Prostate gland (tissue), 2 donors: ENCODE data around the gene ZDBF2.

ENCODE experiments used
- CTCF ChIP-seq, 4 experiments: fragments of 200-600 bp in 2 of 4; fragments of 450-650 bp in 2 of 4; sonication (generic) in 2 of 4; IDR thresholded peaks; 1 replicate in 3 of 4; 2 replicates in 1 of 4; pipeline ENCODE4 v1.5.1; 2016 to 2019; ENCODE audit warnings: antibody characterized with exemption in 4 of 4, mild to moderate bottlenecking in 2 of 4, moderate library complexity in 2 of 4
- POLR2A ChIP-seq: fragments of 450-650 bp; IDR thresholded peaks from one replicate; pipeline ENCODE4 v1.6.1; 2016; ENCODE audit warnings: antibody characterized with exemption, mild to moderate bottlenecking
- POLR2AphosphoS5 ChIP-seq: sonication (generic); formaldehyde crosslinking; IDR thresholded peaks from one replicate; pipeline ENCODE4 v1.6.1; 2017; ENCODE audit warnings: antibody characterized with exemption

GRCh38 chr2:206337956-206338355, 63.5 kb downstream of the ZDBF2 start:
- TF ChIP-seq POLR2A: no peak
- no peak for TF ChIP-seq CTCF (IDR thresholded peaks at IDR 0.05)
- no peak for TF ChIP-seq POLR2AphosphoS5
